SK-N-SH (cell line): ENCODE measurements around the gene FCHSD2.

Experiments used
- EZH2phosphoT487 ChIP-seq: fragments of 200-600 bp; sonication (generic); IDR thresholded peaks from 2 replicates; pipeline ENCODE4 v1.6.1; 2017; ENCODE audit warnings: low read depth, mixed run types, mild to moderate bottlenecking, antibody characterized with exemption, moderate library complexity, borderline replicate concordance
- RAD21 ChIP-seq: IDR thresholded peaks from 2 replicates; pipeline ENCODE4 v1.6.1; 2012; ENCODE audit warnings: mild to moderate bottlenecking, low read length
- YY1 ChIP-seq: IDR thresholded peaks from 2 replicates; pipeline ENCODE4 v1.4.0; 2012; ENCODE audit warnings: low read depth, mild to moderate bottlenecking
- TF ChIP-seq, protein P1 (sequence below): fragments of 200-600 bp; sonication (generic); IDR thresholded peaks from 2 replicates; pipeline ENCODE4 v1.6.1; 2017; ENCODE audit warnings: antibody characterized with exemption, mild to moderate bottlenecking, moderate library complexity

DNA sequence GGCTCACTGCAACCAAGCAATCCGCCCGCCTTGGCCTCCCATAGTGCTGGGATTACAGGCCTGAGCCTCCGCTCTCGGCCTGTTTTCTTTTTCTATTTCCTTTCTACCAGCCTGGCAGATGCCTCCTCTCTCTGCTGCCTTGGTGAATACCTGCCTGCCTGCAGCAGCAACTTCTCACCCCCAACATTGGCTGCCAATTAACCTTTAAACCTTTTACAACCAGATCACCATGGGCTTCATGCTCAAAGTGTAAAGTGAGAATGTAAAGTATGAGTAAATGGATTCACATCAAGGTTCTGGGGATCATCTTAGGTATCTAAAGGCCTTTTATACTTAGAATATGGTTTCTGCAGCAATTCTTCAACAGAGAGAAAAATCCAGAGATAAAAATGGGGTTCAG lies 13.0 kb upstream of the FCHSD2 start:
- TF ChIP-seq YY1 (no peak), EZH2phosphoT487 (no peak), RAD21 (no peak)
- TF ChIP-seq, protein P1, sequence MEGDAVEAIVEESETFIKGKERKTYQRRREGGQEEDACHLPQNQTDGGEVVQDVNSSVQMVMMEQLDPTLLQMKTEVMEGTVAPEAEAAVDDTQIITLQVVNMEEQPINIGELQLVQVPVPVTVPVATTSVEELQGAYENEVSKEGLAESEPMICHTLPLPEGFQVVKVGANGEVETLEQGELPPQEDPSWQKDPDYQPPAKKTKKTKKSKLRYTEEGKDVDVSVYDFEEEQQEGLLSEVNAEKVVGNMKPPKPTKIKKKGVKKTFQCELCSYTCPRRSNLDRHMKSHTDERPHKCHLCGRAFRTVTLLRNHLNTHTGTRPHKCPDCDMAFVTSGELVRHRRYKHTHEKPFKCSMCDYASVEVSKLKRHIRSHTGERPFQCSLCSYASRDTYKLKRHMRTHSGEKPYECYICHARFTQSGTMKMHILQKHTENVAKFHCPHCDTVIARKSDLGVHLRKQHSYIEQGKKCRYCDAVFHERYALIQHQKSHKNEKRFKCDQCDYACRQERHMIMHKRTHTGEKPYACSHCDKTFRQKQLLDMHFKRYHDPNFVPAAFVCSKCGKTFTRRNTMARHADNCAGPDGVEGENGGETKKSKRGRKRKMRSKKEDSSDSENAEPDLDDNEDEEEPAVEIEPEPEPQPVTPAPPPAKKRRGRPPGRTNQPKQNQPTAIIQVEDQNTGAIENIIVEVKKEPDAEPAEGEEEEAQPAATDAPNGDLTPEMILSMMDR, result no peak
